B cell (primary cell): Measurements from ENCODE around the gene LLCFC1. TPM values are rescaled to one million over a fixed set of nuclear protein-coding genes. Genes with fewer than 3 reads are reported as not detected.

Experiments used
- ATAC-seq: fragments of 200-7000 bp; cut with Tn5 transposase; one replicate; pipeline ENCODE4 v1.10.0; 2021; ENCODE audit warnings: low read depth, mild to moderate bottlenecking, moderate number of reproducible peaks, moderate library complexity
- CTCF ChIA-PET: fragments of 350-600 bp; sonication (Branson Sonifier 250); formaldehyde crosslinking; loops from one replicate; lab custom pipeline; 2021; ENCODE audit warnings: antibody characterized with exemption, inconsistent platforms; lab: Charles Lee
- POLR2A ChIA-PET: fragments of 350-600 bp; sonication (Branson Sonifier 250); formaldehyde crosslinking; loops from one replicate; lab custom pipeline; 2021; ENCODE audit warnings: antibody characterized with exemption; lab: Charles Lee
- DNase-seq: peaks from one replicate; pipeline ENCODE4 v3.0.0; 2013
- H2AFZ ChIP-seq: 2 replicates; pipeline ENCODE4 v1.6.1; 2012; ENCODE audit warnings: mild to moderate bottlenecking, low read depth, low read length; ENCODE audit not compliant: insufficient read depth, poor library complexity, severe bottlenecking
- H3K27ac ChIP-seq, 2 donors: 1 replicate in 1 of 2; 2 replicates in 1 of 2; pipeline ENCODE4 v1.5.1; 2012 to 2013; ENCODE audit warnings: low read length in 2 of 2, mild to moderate bottlenecking in 2 of 2, moderate library complexity in 1 of 2
- H3K27me3 ChIP-seq, 4 experiments: fragments of 200-600 bp in 1 of 4; sonication (generic) in 1 of 4; replicated peaks in 1 of 4; 1 replicate in 2 of 4; 2 replicates in 2 of 4; pipeline versions ENCODE4 v1.6.1 to v1.7.0; 2013 to 2016; ENCODE audit warnings: low read length in 3 of 4, mild to moderate bottlenecking in 2 of 4, mixed read lengths in 1 of 4, moderate library complexity in 1 of 4; ENCODE audit not compliant: insufficient read depth in 4 of 4, control insufficient read depth in 3 of 4; ENCODE audit errors: control extremely low read depth in 1 of 4
- H3K36me3 ChIP-seq, 2 experiments: replicated peaks in 1 of 2; 1 replicate in 1 of 2; 2 replicates in 1 of 2; pipeline versions ENCODE4 v1.6.1 to v1.7.1; 2013; ENCODE audit warnings: low read length in 1 of 2; ENCODE audit not compliant: insufficient read depth in 2 of 2, control insufficient read depth in 1 of 2; ENCODE audit errors: control extremely low read depth in 1 of 2, extremely low read depth in 1 of 2
- H3K4me1 ChIP-seq, 2 donors: fragments of 200-600 bp in 1 of 2; sonication (generic) in 1 of 2; 1 replicate in 1 of 2; 2 replicates in 1 of 2; pipeline versions ENCODE4 v1.5.1 to v1.6.1; 2013 to 2017; ENCODE audit warnings: low read length in 2 of 2; ENCODE audit not compliant: control insufficient read depth in 2 of 2, insufficient read depth in 2 of 2
- H3K4me2 ChIP-seq: replicated peaks from 2 replicates; pipeline ENCODE3; 2012; ENCODE audit warnings: mild to moderate bottlenecking, low read depth, low read length; ENCODE audit not compliant: poor library complexity, severe bottlenecking
- H3K4me3 ChIP-seq, 5 experiments: fragments of 200-600 bp in 1 of 5; sonication (generic) in 1 of 5; 1 replicate in 3 of 5; 2 replicates in 2 of 5; pipeline versions ENCODE4 v1.5.1 to v1.7.0; 2011 to 2016; ENCODE audit warnings: low read length in 4 of 5, mild to moderate bottlenecking in 4 of 5, low read depth in 2 of 5, control low read depth in 1 of 5, moderate library complexity in 1 of 5; ENCODE audit not compliant: insufficient read depth in 1 of 5; ENCODE audit errors: control extremely low read depth in 1 of 5, extremely low read depth in 1 of 5
- H3K79me2 ChIP-seq: fragments of 200-600 bp; sonication (generic); one replicate; pipeline ENCODE4 v1.6.0; 2016; ENCODE audit warnings: low read length; ENCODE audit not compliant: control insufficient read depth, insufficient read depth
- H3K9ac ChIP-seq: fragments of 200-600 bp; sonication (generic); 2 replicates; pipeline ENCODE4 v1.6.1; 2017; ENCODE audit warnings: mild to moderate bottlenecking, low read length, moderate library complexity
- H3K9me3 ChIP-seq, 3 donors: one replicate each; pipeline versions ENCODE4 v1.6.1 to v1.7.1; 2013; ENCODE audit warnings: low read length in 2 of 3; ENCODE audit not compliant: control insufficient read depth in 2 of 3, insufficient read depth in 1 of 3; ENCODE audit errors: control extremely low read depth in 1 of 3
- H4K20me1 ChIP-seq: 2 replicates; pipeline ENCODE4 v1.6.0; 2012; ENCODE audit warnings: mild to moderate bottlenecking, low read length; ENCODE audit not compliant: insufficient read depth, control insufficient read depth, poor library complexity, severe bottlenecking
- H3K27ac Mint-ChIP-seq: one replicate; pipeline ENCODE4 v1.8.0; 2021; ENCODE audit warnings: mixed read lengths
- H3K27me3 Mint-ChIP-seq: one replicate; pipeline ENCODE4 v1.8.0; 2021; ENCODE audit warnings: mixed read lengths
- H3K4me1 Mint-ChIP-seq: one replicate; pipeline ENCODE4 v1.8.0; 2021; ENCODE audit warnings: mixed read lengths
- H3K4me3 Mint-ChIP-seq: one replicate; pipeline ENCODE4 v1.8.0; 2021; ENCODE audit warnings: mixed read lengths
- H3K9me3 Mint-ChIP-seq: one replicate; pipeline ENCODE4 v1.8.0; 2022; ENCODE audit warnings: mixed read lengths; ENCODE audit not compliant: insufficient read depth
- CTCF ChIP-seq: fragments of 200-600 bp; IDR thresholded peaks from one replicate; pipeline ENCODE4 v1.8.0; 2022; ENCODE audit warnings: antibody characterized with exemption, mild to moderate bottlenecking
- EZH2 ChIP-seq: IDR thresholded peaks from 2 replicates; pipeline ENCODE4 v1.6.1; 2012; ENCODE audit warnings: borderline replicate concordance, low read depth, mild to moderate bottlenecking, moderate library complexity, low read length; ENCODE audit not compliant: insufficient read depth, poor library complexity, severe bottlenecking
- WGBS: methylation state at CpG from one replicate; pipeline ENCODE4 v1.1.5; 2013; ENCODE audit warnings: missing lambda C conversion rate; ENCODE audit not compliant: insufficient coverage; 5-methylcytosine and 5-hydroxymethylcytosine counted together
- intact Hi-C: fragments of 100-400 bp; cut with micrococcal nuclease; formaldehyde crosslinking; loops from one replicate; pipeline ENCODE4 v1.10.0; 2022
- polyA plus RNA-seq: library from polyadenylated mRNA; depleted of rRNA; stranded (reverse); fragments of >200 nt; gene quantifications from 2 replicates; pipeline ENCODE4 v1.2.3, GENCODE V29; 2012
- total RNA-seq, 2 donors: library from RNA; stranded (reverse); fragments of 120-200 nt in 1 of 2; gene quantifications; 1 replicate in 1 of 2; 2 replicates in 1 of 2; pipeline versions ENCODE4 v1.2.3 to v1.2.4, GENCODE V29; 2013 to 2022

LLCFC1 gene
- total and polyA plus RNA-seq, 2 donors (not counting 1 experiment from before 2014, with no cell fraction given): not detected

- no peak overlapping the region for H3K4me2 ChIP-seq
- CTCF ChIA-PET: interaction anchor here (0.7 to 1.7 kb wide), 2 partner anchors 324 to 391 kb away, joined by 3 to 5 read pairs; no protein-coding TSS in a partner anchor
- DNase-seq (no peak), ATAC-seq (no peak)
- H3K4me1 Mint-ChIP-seq: no peaks in the 10 kb centered on the region
- H3K4me1 ChIP-seq: no peaks in the 10 kb centered on the region
- H3K27me3 ChIP-seq: peaks cover 0 to 5% (median 2%) of the 10 kb centered on the region in 4 experiments
- POLR2A ChIA-PET: interaction anchor here (0.7 kb wide), 1 partner anchor 245 kb away, joined by 7 read pairs; no protein-coding TSS in a partner anchor
- no peaks in the 10 kb centered on the region for H4K20me1 ChIP-seq
- H3K9me3 ChIP-seq: no peaks in the 10 kb centered on the region
- 71% methylated on average over 1 of the region's 2 CpGs for WGBS
- intact Hi-C loops: no loop called here
- H3K27ac ChIP-seq: no peak overlapping the region
- no peak overlapping the region for H3K4me3 ChIP-seq
- H3K27ac Mint-ChIP-seq: no peak overlapping the region
- no peaks in the 10 kb centered on the region for H3K9me3 Mint-ChIP-seq
- H3K4me3 Mint-ChIP-seq: no peak overlapping the region
- H3K27me3 Mint-ChIP-seq: peaks cover 34% of the 10 kb centered on the region
- no peak for TF ChIP-seq EZH2
- no peak for TF ChIP-seq CTCF
- no peaks in the 10 kb centered on the region for H3K79me2 ChIP-seq
- H3K9ac ChIP-seq: no peak overlapping the region
- H2AFZ ChIP-seq: no peak overlapping the region
- no peaks in the 10 kb centered on the region for H3K36me3 ChIP-seq
Measured at GRCh38 chr7:142916508-142916907, 22.8 kb upstream of the LLCFC1 start.

- no peaks in the 10 kb centered on the region for H3K9me3 Mint-ChIP-seq
- Histone ChIP-seq H3K4me1 (no peaks in the 10 kb centered on the region), H3K4me3 (no peak overlapping the region), H2AFZ (no peak overlapping the region), H3K9ac (no peak overlapping the region), H3K79me2 (no peaks in the 10 kb centered on the region), H3K27ac (no peak overlapping the region), H3K9me3 (no peaks in the 10 kb centered on the region), H3K4me2 (no peak overlapping the region), H3K27me3 (peaks cover 0 to 4% (median 0%) of the 10 kb centered on the region in 4 experiments), H4K20me1 (no peaks in the 10 kb centered on the region), H3K36me3 (no peaks in the 10 kb centered on the region)
- ChIA-PET CTCF (interaction anchor here (0.7 to 1.3 kb wide), 2 partner anchors 16 to 392 kb away, joined by 3 to 4 read pairs; no protein-coding TSS in a partner anchor), POLR2A (interaction anchor here (0.7 kb wide), 1 partner anchor 246 kb away, joined by 7 read pairs; no protein-coding TSS in a partner anchor)
- H3K27me3 Mint-ChIP-seq: peaks cover 28% of the 10 kb centered on the region
- H3K4me3 Mint-ChIP-seq: no peak overlapping the region
- intact Hi-C loops: no loop called here
- H3K27ac Mint-ChIP-seq: no peak overlapping the region
- WGBS: 80% methylated on average over 2 of the region's 3 CpGs
- TF ChIP-seq CTCF: no peak
- TF ChIP-seq EZH2: no peak
- DNase-seq (no peak), ATAC-seq (no peak)
- no peaks in the 10 kb centered on the region for H3K4me1 Mint-ChIP-seq
Measured at GRCh38 chr7:142917447-142917846, 21.8 kb upstream of the LLCFC1 start.
